D721Med (cell line): ENCODE results near the gene PCYT1A.

Source experiments
- DNase-seq: peaks from one replicate; pipeline ENCODE4 v3.0.0; 2011; ENCODE audit warnings: low spot score; ENCODE audit not compliant: insufficient read length
- FAIRE-seq: peaks from 2 replicates; lab custom pipeline; 2011; peaks lifted over from hg19 to GRCh38; lab: Jason Lieb, UNC
- TF ChIP-seq, protein P1 (sequence below): IDR thresholded peaks from 2 replicates; pipeline ENCODE4 v1.5.1; 2012; ENCODE audit warnings: mild to moderate bottlenecking, control low read depth; ENCODE audit not compliant: insufficient read depth; ENCODE audit errors: missing control alignments

The PCYT1A gene

DNA sequence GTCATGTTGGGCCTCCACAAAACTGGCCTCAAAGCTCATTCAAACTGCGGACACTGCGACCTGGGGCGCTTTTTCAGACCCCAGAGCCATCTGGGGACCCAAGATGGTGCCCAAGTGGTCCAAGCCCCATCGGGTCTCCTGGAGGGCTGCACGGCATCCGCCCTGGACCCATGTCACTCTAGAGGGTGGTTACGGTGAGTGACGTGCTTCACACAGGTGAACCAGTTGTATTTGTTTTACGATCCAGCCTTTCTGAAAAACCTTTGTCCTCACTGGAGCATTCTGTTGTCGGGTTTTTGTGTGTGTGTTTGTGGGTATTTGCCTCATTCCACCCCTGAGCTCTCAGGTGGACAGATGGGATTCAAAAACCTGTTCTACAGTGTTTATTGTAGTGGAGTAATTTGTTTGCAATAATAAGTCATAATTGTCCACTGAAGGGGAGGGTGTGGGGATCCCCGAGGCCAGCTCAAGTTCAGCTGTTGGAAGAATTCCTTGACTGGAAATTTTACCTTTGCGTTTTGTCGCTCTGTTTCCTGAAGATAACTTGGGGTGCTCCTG, 69.3 kb downstream of the PCYT1A start:
- FAIRE-seq (no peak), DNase-seq (no peak)
- TF ChIP-seq, protein P1, sequence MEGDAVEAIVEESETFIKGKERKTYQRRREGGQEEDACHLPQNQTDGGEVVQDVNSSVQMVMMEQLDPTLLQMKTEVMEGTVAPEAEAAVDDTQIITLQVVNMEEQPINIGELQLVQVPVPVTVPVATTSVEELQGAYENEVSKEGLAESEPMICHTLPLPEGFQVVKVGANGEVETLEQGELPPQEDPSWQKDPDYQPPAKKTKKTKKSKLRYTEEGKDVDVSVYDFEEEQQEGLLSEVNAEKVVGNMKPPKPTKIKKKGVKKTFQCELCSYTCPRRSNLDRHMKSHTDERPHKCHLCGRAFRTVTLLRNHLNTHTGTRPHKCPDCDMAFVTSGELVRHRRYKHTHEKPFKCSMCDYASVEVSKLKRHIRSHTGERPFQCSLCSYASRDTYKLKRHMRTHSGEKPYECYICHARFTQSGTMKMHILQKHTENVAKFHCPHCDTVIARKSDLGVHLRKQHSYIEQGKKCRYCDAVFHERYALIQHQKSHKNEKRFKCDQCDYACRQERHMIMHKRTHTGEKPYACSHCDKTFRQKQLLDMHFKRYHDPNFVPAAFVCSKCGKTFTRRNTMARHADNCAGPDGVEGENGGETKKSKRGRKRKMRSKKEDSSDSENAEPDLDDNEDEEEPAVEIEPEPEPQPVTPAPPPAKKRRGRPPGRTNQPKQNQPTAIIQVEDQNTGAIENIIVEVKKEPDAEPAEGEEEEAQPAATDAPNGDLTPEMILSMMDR, result no peak

- DNase-seq (no peak), FAIRE-seq (no peak)
- TF ChIP-seq, protein P1, result no peak
Observed at GRCh38 chr3:196217307-196218154, 70.0 kb downstream of the PCYT1A start.

DNA sequence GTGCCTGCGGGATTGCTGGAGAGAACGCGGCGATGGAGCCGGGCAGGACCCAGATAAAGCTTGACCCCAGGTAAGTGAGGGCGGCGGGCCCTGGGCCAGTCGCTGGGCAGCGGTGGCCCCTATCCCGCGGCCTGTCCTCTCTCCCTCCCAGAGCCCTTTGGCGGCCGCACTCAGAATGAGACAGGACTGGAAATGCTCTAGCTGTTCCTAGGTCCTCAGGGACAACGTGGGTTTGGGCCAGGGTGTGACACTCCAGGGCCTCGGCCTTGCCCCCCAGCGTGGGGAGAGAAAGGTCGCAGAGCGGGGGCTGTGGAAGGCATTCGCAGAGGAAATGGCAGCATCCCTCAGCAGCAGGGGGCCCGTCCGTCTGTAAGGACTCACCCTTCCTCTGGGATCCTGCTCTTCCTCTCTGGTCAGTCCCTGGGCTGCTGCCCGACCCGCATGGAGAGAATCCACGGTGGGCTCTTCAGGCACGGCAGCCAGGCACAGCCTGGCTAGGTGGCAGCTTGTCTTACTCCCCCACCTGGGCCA, 70.8 kb downstream of the PCYT1A start:
- FAIRE-seq (no peak), DNase-seq (no peak)
- TF ChIP-seq, protein P1, result no peak

DNA sequence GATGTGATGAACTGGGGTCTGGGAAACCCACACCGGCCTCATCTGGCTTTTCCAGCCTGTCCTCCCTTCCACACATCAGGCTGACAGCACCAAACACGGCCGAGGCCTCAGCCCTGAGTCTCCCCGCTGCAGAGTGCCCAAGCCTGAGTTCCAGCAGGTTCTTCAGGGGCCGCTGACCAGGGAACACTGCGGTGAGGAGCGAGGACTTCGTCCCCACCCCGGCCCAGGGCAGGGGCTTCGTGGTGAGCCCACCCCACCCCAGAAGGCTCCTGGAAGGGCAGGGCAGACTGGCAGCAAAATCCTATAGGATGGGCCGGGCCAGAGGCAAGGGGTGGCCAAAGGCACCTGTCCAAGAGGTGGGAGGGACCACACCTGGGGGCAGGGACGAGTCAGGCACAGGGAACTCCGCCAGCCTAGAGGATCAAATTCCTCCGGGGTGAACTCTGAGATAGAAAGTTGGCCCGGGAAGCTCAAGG, 71.4 kb downstream of the PCYT1A start, which contains the start of gene SLC51A:
SLC51A (plus strand) TSS at position 446 of the 476 bp plus-strand sequence. CDS start 179 bp downstream, outside the sequence.
- TF ChIP-seq, protein P1, result no peak
- no peak for DNase-seq
- no peak for FAIRE-seq

GRCh38 chr3:196215493-196216020, 72.0 kb downstream of the PCYT1A start:
- no peak for DNase-seq
- no peak for FAIRE-seq
- TF ChIP-seq, protein P1, result no peak

- no peak for DNase-seq
- TF ChIP-seq, protein P1, result no peak
Observed at GRCh38 chr3:196214783-196215441, 72.6 kb downstream of the PCYT1A start.

More at GRCh38 chr3:196214783-196215441, 72.6 kb downstream of the PCYT1A start:
- no peak for FAIRE-seq
